Measurements from ENCODE around the gene ARRDC4. TPM values are rescaled to one million over a fixed set of nuclear protein-coding genes. Genes with fewer than 3 reads are reported as not detected.
A peak's percentile ranks its signal among the peaks of the same experiment; 100 is the strongest.

ARRDC4 gene
- total RNA-seq, 1 donor from 2014 or later: 1.3 TPM

GRCh38 chr15:97953254-97953653 is 7.2 kb upstream of the ARRDC4 start:
- intact Hi-C loops (cut with micrococcal nuclease): no loop called here
- Mint-ChIP-seq H3K4me3 (no peak overlapping the region), H3K36me3 (ENCODE audit: low read depth) (no peaks in the 10 kb centered on the region), H3K9me3 (no peaks in the 10 kb centered on the region), H3K27me3 (ENCODE audit: insufficient read depth) (no peaks in the 10 kb centered on the region), H3K27ac (no peak overlapping the region), H3K4me1 (ENCODE audit: low read depth) (no peaks in the 10 kb centered on the region)
- no peak for DNase-seq (ENCODE audit: low spot score)

- Mint-ChIP-seq H3K4me1 (ENCODE audit: low read depth) (no peaks in the 10 kb centered on the region), H3K27me3 (ENCODE audit: insufficient read depth) (no peaks in the 10 kb centered on the region), H3K27ac (no peak overlapping the region), H3K9me3 (no peaks in the 10 kb centered on the region), H3K4me3 (no peak overlapping the region), H3K36me3 (ENCODE audit: low read depth) (no peaks in the 10 kb centered on the region)
- intact Hi-C loops (cut with micrococcal nuclease): no loop called here
- no peak for DNase-seq (ENCODE audit: low spot score)
Measured at GRCh38 chr15:97953748-97954147, 6.8 kb upstream of the ARRDC4 start.

GRCh38 chr15:97955035-97955434 is 5.5 kb upstream of the ARRDC4 start:
- no peak for DNase-seq (ENCODE audit: low spot score)
- Mint-ChIP-seq H3K27me3 (ENCODE audit: insufficient read depth) (no peaks in the 10 kb centered on the region), H3K27ac (no peak overlapping the region), H3K4me3 (no peak overlapping the region), H3K36me3 (ENCODE audit: low read depth) (no peaks in the 10 kb centered on the region), H3K9me3 (no peaks in the 10 kb centered on the region), H3K4me1 (ENCODE audit: low read depth) (peaks cover 7% of the 10 kb centered on the region)
- intact Hi-C loops (cut with micrococcal nuclease): no loop called here

GRCh38 chr15:97955529-97955928 is 5.0 kb upstream of the ARRDC4 start:
- Mint-ChIP-seq H3K9me3 (no peaks in the 10 kb centered on the region), H3K36me3 (ENCODE audit: low read depth) (no peaks in the 10 kb centered on the region), H3K27ac (no peak overlapping the region), H3K4me3 (no peak overlapping the region), H3K4me1 (ENCODE audit: low read depth) (peaks cover 12% of the 10 kb centered on the region), H3K27me3 (ENCODE audit: insufficient read depth) (no peaks in the 10 kb centered on the region)
- no peak for DNase-seq (ENCODE audit: low spot score)
- intact Hi-C loops (cut with micrococcal nuclease): no loop called here

DNA sequence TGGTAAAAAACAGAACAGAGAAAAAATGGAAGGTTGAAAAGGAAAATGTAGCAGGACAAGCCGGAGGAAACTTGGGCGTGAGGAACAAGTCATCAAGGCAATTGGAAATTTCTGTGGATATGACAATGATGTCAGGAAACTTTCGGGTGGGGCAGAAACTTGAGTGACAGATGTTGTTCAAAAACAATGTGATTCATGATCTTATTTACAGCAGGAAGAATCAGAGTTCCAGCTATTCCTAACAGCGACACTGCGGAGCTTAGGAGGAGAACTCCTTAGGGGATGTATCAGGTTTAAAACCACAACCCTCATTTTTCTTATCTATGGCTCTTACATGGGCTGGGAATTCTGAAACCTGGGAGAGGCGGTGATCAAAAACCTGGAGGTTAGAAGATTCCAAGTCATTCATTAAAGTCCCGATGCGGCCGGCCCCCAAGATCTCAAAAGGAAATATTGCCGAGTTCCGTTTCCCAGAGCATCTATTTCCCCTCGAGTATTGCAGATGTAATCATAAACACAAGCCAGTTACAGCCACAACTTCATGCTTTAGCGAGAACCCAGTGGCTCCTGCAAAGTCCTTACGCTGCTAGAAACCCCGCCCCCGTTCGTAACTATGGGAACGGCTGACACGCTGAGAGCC is 659 bp upstream of the ARRDC4 start:
- peak overlapping the region; percentile 75 for H3K27ac Mint-ChIP-seq

GRCh38 chr15:97961067-97961954 is 808 bp downstream of the ARRDC4 start:
- peaks cover 3% of the 10 kb centered on the region for H3K9me3 Mint-ChIP-seq
- peak overlapping the region; percentile 75 for H3K4me3 Mint-ChIP-seq
- H3K4me1 Mint-ChIP-seq (ENCODE audit: low read depth): peaks cover 35% of the 10 kb centered on the region
- H3K27me3 Mint-ChIP-seq (ENCODE audit: insufficient read depth): peaks cover 16% of the 10 kb centered on the region
- no peak overlapping the region for H3K27ac Mint-ChIP-seq
- intact Hi-C loops (cut with micrococcal nuclease): loop anchor here (2.0 to 5.0 kb wide), 3 partner anchors 686 to 1967 kb away; partner anchors contain the start of genes IGF1R and LRRC28
- peaks cover 6% of the 10 kb centered on the region for H3K36me3 Mint-ChIP-seq (ENCODE audit: low read depth)
- peak; percentile 7 for DNase-seq (ENCODE audit: low spot score)

More for the DNA sequence above, 659 bp upstream of the ARRDC4 start:
- intact Hi-C loops (cut with micrococcal nuclease): loop anchor here (2.0 to 5.0 kb wide), 3 partner anchors 687 to 1969 kb away; partner anchors contain the start of genes IGF1R and LRRC28
- H3K4me1 Mint-ChIP-seq (ENCODE audit: low read depth): peaks cover 35% of the 10 kb centered on the region
- H3K27me3 Mint-ChIP-seq (ENCODE audit: insufficient read depth): peaks cover 14% of the 10 kb centered on the region
- DNase-seq (ENCODE audit: low spot score): no peak
- peak overlapping the region; percentile 82 for H3K4me3 Mint-ChIP-seq
- peaks cover 4% of the 10 kb centered on the region for H3K36me3 Mint-ChIP-seq (ENCODE audit: low read depth)
- H3K9me3 Mint-ChIP-seq: peaks cover 3% of the 10 kb centered on the region

- H3K27ac Mint-ChIP-seq: no peak overlapping the region
- DNase-seq (ENCODE audit: low spot score): no peak
- peaks cover 8% of the 10 kb centered on the region for H3K36me3 Mint-ChIP-seq (ENCODE audit: low read depth)
- peaks cover 16% of the 10 kb centered on the region for H3K27me3 Mint-ChIP-seq (ENCODE audit: insufficient read depth)
- H3K9me3 Mint-ChIP-seq: peaks cover 3% of the 10 kb centered on the region
- H3K4me1 Mint-ChIP-seq (ENCODE audit: low read depth): peaks cover 35% of the 10 kb centered on the region
- intact Hi-C loops (cut with micrococcal nuclease): loop anchor here (5.0 kb wide), 2 partner anchors 685 to 1290 kb away; partner anchors contain the start of genes IGF1R and LRRC28
- H3K4me3 Mint-ChIP-seq: peak overlapping the region; percentile 75
Measured at GRCh38 chr15:97962263-97962662, 1.8 kb downstream of the ARRDC4 start.

DNA sequence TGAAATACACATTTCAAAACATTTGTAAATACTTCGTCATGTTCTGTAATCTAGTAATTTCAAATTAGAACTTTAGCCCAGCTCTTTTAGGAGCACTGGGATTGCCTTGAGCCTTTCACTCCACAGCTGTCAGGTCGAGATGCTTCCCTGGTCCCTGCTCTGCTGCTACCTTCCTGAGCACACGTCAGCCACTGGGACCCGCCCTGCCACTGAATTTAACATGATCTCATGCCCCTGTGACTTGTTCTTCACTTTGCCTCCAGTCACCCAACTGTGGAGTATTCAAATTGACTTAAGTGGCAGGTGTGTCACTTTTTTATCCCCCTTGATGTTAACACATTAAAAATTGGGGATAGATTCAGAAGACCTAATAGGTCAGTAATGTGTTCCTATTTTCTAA is 3.3 kb downstream of the ARRDC4 start:
- H3K36me3 Mint-ChIP-seq (ENCODE audit: low read depth): peaks cover 8% of the 10 kb centered on the region
- H3K9me3 Mint-ChIP-seq: peaks cover 3% of the 10 kb centered on the region
- no peak overlapping the region for H3K27ac Mint-ChIP-seq
- peaks cover 35% of the 10 kb centered on the region for H3K4me1 Mint-ChIP-seq (ENCODE audit: low read depth)
- H3K4me3 Mint-ChIP-seq: no peak overlapping the region
- DNase-seq (ENCODE audit: low spot score): no peak
- H3K27me3 Mint-ChIP-seq (ENCODE audit: insufficient read depth): peaks cover 16% of the 10 kb centered on the region
- intact Hi-C loops (cut with micrococcal nuclease): loop anchor here (5.0 kb wide), 2 partner anchors 684 to 1289 kb away; partner anchors contain the start of genes IGF1R and LRRC28

DNA sequence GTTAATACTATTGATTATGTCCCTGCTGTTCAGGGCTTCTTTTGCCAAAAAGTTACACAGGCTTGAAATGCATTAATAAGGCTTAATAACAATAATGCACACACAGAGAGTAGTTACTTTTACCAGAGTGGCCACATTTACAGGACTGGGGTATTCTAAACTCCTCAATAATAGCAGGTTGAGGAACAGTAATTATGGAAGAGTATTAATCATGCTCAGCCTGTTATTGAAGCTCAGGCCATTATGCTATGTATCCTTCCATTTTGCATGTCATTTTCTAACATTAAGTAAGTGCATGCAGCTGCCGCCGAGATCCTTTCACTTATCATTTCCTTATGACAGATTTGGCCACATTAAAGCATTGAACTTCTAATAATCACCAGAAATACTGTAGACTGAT is 5.7 kb downstream of the ARRDC4 start:
- Mint-ChIP-seq H3K4me3 (no peak overlapping the region), H3K9me3 (peaks cover 3% of the 10 kb centered on the region), H3K4me1 (ENCODE audit: low read depth) (peaks cover 23% of the 10 kb centered on the region), H3K36me3 (ENCODE audit: low read depth) (peaks cover 11% of the 10 kb centered on the region), H3K27me3 (ENCODE audit: insufficient read depth) (peaks cover 16% of the 10 kb centered on the region), H3K27ac (no peak overlapping the region)
- no peak for DNase-seq (ENCODE audit: low spot score)
- intact Hi-C loops (cut with micrococcal nuclease): no loop called here

GRCh38 chr15:97966924-97967620 is 6.6 kb downstream of the ARRDC4 start:
- Mint-ChIP-seq H3K4me1 (ENCODE audit: low read depth) (peaks cover 16% of the 10 kb centered on the region), H3K4me3 (no peak overlapping the region), H3K36me3 (ENCODE audit: low read depth) (peaks cover 11% of the 10 kb centered on the region), H3K27me3 (ENCODE audit: insufficient read depth) (peaks cover 13% of the 10 kb centered on the region), H3K27ac (no peak overlapping the region), H3K9me3 (no peaks in the 10 kb centered on the region)
- intact Hi-C loops (cut with micrococcal nuclease): no loop called here
- DNase-seq (ENCODE audit: low spot score): no peak

DNA sequence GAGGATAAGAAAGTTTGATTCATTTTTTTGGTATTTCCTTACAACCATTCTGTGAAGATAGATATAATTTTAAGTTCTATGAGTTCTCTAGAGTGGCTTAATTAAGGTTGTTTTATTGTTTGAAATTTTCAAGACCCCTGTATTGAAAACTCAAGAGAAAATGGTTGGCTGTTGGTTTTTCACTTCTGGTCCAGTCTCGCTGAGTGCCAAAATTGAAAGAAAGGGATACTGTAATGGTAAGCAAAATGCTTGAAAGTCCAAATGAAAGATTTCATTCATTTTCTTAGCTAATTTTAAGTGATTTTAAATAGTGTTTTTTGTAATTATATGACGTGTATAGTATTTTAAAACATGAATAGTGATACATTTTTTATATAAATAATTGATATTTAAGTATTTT is 7.4 kb downstream of the ARRDC4 start:
- H3K9me3 Mint-ChIP-seq: no peaks in the 10 kb centered on the region
- H3K4me3 Mint-ChIP-seq: no peak overlapping the region
- no peak overlapping the region for H3K27ac Mint-ChIP-seq
- peaks cover 8% of the 10 kb centered on the region for H3K4me1 Mint-ChIP-seq (ENCODE audit: low read depth)
- H3K36me3 Mint-ChIP-seq (ENCODE audit: low read depth): peaks cover 11% of the 10 kb centered on the region
- DNase-seq (ENCODE audit: low spot score): no peak
- intact Hi-C loops (cut with micrococcal nuclease): no loop called here
- H3K27me3 Mint-ChIP-seq (ENCODE audit: insufficient read depth): peaks cover 8% of the 10 kb centered on the region

DNA sequence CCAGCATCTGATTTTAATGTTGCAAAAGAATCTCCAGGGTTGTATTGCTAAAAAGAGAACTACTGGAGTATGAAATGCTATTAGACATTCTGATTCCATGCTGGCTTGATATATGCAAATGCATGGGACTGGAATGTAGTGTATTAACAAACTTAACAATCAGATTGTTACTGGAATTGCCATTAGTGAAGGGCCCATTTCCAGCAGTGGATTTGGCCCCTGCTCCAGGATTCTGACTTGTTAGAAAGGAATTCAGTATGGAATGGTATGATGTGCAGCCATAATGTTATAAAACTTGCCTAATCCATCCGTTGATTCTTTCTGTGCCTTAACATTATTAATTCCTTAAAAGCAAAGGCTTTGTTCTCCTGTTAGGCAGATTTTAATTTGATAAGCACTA is 7.9 kb downstream of the ARRDC4 start:
- peaks cover 5% of the 10 kb centered on the region for H3K27me3 Mint-ChIP-seq (ENCODE audit: insufficient read depth)
- peaks cover 3% of the 10 kb centered on the region for H3K4me1 Mint-ChIP-seq (ENCODE audit: low read depth)
- intact Hi-C loops (cut with micrococcal nuclease): no loop called here

More for the DNA sequence above, 7.9 kb downstream of the ARRDC4 start:
- Mint-ChIP-seq H3K9me3 (no peaks in the 10 kb centered on the region), H3K4me3 (no peak overlapping the region), H3K27ac (no peak overlapping the region), H3K36me3 (ENCODE audit: low read depth) (peaks cover 10% of the 10 kb centered on the region)
- DNase-seq (ENCODE audit: low spot score): no peak

Data from activated T-helper 1 cell treated with anti-CD3 and anti-CD28 coated beads, Interleukin-12 subunit alpha, Interleukin-12 subunit beta, Interleukin-2, Interleukin-4 antibody, amounts not matched to agents 30 ng/mL and 10 ng/mL and 1 ng/mL, durations not matched to agents 14 hours and 24 hours and 36 hours (primary cell).